Activated CD4-positive, alpha-beta T cell treated with anti-CD3 and anti-CD28 coated beads for 4 hours (primary cell): ENCODE measurements around the gene CDK18.

ENCODE experiments used
- DNase-seq, 2 donors: peaks; one replicate each; pipeline ENCODE4 v3.0.0-alpha.2; 2020

Gene CDK18

DNA sequence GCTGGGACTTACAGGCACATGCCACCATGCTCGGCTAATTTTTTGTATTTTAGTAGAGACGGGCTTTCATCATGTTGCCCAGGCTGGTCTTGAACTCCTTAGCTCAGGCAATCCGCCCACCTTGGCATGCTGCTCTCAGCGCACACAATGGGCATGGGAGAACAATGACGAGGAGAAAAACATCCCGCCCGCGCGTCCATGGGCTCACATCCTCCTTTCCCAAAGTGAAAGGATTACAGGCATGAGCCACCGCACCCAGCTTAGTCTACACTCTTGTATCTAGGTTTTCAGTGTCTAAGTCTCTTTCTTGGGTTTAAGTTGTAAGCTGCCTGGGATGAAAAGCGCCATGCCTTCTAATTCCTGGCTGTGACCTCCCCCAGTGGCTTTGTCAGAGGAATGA lies 37.9 kb downstream of the CDK18 start:
- no peak for DNase-seq

DNA sequence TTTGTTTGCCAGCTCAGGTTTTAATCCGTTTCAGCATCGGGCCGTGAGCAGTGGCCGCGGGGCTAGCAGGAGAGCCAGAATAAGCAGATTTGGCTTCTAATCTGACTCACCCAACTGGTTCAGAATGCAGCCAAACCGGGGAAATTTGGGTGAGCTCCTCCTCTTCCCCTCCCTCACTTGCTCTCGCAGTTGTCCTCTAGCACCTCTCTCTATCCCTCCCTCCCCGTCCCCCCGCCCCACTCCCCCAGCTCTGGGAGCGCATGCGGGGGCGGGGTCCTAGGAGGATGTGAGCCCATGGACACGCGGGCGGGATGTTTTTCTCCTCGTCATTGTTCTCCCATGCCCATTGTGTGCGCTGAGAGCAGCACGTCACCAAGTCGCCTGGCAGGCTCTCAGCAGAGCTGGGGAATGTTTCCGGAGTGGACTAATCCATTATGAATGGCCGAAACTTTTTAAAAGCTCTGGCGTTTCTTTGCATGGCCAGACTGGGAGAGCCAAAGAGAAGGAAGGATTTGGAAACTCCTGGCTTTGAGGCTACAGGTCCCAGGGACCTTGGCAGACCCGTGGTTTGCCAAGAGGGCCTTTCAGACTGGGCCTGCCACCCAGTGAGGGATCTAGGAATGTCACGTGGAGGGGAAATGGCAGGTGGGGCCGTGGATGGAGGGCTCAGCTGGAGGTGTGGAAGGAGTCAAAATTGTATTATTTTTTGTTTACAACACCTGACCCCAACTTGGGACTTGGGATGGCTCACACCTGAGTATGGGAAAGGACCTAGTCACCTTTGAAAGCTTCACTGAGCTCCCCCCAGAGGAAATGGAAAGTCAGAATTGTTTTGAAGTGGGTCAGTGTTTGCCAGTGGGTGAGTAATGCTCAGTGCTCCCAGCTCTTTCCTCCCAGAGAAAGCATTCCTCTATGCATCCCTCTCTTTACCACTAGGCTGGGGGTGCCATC lies 39.2 kb downstream of the CDK18 start:
- DNase-seq: no peak

DNA sequence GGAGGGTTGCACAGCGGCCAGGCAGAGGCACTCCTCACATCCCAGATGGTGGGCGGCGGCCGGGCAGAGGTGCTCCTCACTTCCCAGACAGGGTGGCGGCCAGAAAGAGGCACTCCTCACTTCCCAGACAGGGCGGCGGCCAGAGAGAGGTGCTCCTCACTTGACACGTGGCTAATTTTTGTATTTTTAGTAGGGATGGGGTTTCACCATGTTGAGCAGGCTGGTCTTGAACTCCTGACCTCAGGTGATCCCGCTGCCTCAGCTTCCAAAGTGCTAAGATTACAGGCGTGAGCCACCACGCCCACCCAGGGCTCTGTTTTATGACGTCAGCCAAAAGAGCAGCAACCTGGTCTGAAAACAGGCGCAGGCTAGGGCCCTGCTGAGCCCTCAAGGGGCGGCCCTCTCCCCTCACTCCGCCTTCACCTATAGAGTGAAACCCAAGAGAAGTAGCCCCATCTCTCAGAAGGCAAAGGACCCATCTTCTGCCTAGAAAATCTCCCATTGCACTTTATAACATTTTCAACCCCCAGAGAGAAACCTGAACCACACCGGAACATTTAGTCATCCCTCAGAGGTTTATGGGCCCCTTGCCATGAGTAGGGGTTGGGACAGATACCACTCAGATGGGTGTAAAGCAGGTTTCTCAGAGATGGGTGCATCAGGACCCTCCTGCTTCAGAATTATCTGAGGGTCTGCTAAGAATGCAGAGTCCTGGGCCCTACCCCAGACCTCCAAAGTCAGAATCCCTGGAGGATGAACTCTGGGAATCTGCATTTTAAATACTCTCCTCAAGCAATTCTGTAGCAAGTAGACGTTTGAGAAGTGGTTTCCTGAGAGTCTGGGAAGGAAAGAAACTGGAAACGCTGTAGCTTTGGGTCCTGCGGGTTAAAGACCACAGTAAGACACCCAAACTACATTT lies 40.8 kb downstream of the CDK18 start:
- DNase-seq: no peak

DNA sequence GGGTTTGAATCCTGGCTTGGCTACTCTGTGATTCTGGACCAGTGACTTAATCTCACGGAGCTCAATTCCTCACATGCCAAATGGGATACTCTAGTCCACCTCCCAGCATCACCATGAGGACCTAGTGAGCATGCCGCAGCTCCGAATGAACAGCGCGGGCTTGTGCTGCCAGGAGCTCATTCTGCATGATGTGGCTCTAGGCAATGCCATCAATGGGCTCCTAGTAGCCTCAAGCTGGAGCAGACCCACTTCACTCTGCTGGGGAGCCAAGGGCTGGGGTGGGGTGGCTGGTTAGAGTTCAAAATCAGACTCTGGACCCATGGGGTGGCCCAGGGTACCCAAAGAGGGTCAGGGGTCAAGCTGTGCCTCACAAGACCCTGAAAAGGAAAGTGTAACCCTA lies 41.5 kb downstream of the CDK18 start:
- DNase-seq: no peak

DNA sequence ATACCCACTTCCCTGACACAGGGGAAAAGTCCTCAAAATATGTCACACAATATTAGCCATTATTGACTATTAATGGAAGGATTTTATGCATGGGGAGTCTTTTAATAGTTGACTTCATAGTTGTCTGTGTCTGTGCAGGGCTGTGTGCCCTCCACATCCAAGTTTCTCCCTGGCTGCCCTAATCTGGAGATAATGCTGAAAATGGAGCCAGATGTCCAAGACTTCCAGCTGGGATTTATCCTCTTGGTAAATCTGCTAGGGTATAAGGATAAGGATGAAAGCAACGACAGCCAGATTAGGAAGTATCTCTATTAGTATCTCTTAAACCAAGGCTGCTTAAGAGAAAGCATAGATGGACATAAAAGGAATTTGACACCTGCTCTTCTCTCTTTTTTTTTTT lies 42.1 kb downstream of the CDK18 start:
- DNase-seq: no peak

DNA sequence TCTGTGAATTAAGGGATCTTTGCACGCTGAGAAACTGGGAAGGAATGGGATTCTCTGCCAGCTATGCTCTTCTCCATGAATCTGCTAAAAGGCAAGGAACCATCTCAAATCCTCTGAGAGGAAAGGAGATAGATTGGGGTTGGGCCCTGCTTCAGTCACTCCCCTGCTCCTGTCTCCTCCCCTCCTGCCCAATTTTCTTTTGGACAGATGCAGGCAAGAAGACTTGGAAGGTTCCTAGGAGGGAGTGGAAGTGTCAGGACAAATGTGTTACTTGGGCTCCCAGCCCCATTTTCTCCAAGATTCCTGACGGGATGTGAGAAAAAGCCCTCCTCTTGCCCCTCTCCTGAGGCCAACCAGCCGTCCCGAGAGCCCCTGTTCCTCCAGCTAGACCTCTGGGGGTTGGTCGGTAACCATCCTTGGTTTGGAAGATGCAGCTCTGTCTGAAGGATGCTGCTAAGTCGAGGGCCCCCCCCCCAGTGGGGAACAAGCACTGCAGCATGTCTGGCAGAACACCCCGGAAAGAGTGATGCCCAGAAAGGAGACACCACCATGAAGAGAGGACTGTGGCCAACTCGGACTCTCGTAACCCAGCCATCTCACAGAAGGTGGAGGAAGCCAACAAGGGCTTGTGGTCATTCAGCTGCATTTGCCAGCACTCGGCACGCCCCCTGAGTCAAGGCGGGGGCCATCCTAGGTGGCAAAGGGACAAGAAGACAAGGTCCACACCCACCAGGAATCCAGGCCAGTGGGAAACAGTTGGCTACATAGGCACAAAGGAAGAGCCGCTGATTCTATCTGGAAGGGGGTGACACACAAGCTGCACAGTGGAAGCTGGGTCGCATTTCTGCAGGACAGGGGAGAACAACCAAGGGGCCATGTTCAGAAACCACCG lies 43.7 kb downstream of the CDK18 start:
- DNase-seq: no peak

DNA sequence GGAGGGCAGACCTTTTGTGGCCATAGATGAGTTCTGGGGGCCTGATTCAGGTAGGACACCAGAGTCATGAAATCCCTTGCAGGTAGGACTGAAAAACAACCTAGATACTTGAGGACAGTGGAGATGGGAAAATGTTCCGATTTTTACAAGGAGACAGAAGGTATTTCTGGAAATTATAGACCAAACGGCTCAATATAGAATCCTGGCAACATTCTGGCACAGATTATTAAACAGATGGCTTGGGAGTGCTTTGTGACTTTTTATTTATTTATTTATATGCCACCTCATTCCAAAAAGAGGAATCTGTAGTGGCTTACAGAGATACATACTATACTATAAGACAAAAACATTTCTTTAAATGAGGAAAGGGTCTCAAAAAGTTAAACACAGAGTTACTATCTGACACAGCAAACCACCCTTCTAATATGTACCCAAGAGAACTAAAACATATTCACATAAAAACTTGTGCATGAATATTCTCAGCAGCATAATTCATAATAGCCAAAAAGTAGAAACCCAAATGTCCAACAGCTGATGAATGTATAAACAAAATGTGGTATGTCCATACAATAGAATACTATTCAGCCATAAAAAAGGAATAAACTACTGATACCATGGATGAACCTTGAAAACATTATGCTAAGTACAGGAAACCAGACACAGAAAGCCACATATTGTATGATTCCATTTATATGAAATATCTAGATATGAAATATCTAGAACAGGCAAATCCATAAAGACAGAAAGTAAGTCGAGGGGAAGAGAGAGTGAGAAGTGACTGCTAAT lies 49.8 kb downstream of the CDK18 start:
- DNase-seq: no peak

DNA sequence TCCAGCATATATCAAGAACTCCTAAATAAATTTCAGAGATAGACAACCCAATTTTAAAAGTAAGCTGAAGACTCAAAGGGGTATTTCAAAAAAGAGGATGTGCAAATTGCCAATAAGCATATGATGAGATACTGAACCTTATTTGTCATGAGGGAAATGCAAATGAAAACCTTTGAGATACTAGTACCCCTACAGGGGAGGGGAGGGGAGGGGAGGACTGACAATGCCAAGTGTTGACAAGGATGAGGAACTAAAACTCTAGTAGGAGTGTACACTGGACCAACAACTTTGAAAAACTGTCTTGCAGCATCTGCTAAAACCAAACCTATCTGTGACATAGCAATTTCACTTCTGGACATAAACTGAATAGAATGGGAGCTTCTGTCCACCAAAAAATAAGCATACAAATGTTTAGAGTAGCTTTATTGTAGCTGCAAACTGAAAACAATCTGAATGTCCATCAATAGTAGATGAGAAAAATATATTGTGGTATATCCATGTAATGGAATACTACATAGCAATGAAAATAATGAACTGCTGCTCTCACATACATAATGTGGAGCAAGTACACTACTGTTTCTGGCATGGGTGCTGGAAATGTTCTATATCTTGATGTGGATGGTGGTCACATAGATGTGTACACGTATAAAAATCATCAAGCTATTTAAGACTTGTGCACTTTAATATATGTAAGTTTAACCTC lies 57.2 kb downstream of the CDK18 start:
- no peak for DNase-seq

DNA sequence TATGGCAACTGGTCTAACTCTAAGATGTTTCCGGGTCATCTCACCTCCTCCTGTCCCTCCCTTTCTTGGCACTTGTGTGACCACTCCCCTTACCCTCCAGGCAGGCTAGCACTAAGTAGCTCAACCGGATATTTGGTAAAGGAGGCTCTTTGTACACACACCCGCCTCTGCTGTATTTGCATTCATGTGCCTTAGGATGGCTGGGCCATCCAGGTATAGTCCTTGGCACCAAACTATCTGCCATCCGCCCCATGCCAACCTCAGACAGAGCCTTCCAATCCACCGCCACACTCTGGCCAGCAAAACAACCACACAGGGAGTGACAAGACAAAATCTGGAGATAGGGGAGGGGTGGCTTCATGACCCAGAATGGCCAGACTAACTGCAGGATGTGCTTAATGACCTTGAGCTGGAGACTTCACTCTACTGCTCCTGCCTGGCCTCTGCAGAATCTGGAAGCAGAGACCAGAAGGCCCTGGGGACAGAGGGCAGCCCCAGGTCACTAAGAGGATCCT lies 59.5 kb downstream of the CDK18 start:
- no peak for DNase-seq

DNA sequence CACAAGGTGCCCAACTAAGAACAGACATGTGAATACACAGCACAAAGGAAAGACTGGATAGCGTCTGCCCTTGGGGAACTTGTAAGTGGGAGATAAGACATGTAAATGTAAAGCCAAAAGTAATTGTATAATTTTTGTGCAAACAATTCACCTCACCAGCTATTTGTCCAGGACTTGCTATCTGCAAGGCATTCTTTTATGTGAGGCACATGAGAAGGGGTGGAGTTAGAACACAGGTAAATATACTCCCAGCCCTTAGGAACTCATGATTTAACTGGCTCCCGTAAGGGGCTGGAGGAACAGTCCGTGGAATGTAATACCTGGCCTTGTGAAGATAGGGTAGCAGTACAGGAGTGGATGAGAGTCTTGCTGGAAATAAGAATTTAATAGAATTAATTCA lies 61.3 kb downstream of the CDK18 start:
- DNase-seq: no peak

DNA sequence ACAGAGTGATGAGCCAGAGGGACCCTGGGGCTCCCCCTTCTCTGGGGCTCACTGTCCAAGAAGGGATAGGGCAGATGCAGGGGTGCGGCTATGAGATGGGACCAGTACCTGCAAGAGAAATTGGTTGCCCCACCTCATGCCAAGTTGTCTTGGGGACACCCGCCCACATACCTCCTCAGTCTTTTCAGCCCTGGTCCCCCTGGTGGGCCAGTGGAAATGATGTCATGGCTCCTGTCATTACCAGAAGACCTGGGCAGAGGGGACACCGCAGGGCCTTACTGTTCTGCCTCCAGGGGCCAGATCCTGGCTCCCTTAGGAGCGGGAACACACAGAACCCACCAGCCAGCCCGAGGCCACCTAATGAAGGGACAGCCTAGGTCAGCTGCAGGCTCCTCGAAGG lies 63.2 kb downstream of the CDK18 start:
- no peak for DNase-seq

DNA sequence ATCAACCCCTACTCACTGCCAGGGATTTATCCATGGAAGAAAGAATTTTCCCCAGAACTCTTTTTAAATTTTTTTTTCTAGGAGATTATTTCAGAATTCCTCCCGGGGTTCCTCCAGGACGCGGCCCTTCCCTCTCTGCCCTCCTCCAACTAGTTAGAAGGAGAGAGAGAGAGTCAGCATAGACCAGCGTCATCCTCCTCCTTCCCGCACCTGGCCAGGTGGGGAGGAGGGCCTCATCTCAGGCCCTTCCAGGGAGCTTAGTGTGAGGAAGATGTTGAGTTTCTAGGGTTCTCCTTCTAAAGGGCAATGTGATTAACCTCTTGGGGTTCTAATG lies 63.6 kb downstream of the CDK18 start:
- no peak for DNase-seq

DNA sequence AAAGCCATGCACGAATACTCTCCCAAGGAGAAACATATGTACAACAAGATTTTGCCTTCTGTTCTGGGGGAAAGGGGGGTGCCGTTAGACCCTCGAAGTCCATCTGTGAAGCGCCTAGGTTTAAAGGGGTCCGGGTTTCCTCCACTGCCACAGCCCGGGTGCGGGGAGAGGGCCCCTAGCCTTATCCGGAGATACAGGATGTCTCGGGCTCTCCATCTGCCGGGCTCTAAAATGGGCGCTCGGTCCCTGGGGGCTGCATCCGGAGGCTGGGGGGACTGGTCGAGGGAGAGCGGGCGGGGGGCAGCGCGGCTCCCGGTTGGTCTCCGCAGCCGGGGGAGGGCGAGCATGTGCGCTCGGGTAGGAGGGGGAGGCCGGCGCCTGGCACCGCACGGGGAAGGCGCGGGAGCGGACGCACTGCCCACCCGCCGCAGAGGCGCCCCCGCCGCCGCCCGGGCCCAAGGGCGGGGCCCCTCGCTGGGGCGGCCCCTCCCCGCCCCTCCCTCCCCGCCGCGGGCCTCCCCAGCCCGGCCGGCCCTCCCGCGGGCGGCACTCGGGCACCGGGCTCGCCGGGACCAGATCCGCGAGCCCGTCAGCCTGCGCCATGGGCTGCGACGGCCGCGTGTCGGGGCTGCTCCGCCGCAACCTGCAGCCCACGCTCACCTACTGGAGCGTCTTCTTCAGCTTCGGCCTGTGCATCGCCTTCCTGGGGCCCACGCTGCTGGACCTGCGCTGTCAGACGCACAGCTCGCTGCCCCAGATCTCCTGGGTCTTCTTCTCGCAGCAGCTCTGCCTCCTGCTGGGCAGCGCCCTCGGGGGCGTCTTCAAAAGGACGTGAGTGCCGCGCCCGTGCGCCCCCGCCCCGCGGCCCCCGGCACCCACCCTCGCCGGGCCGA lies 64.2 kb downstream of the CDK18 start:
- DNase-seq: no peak

DNA sequence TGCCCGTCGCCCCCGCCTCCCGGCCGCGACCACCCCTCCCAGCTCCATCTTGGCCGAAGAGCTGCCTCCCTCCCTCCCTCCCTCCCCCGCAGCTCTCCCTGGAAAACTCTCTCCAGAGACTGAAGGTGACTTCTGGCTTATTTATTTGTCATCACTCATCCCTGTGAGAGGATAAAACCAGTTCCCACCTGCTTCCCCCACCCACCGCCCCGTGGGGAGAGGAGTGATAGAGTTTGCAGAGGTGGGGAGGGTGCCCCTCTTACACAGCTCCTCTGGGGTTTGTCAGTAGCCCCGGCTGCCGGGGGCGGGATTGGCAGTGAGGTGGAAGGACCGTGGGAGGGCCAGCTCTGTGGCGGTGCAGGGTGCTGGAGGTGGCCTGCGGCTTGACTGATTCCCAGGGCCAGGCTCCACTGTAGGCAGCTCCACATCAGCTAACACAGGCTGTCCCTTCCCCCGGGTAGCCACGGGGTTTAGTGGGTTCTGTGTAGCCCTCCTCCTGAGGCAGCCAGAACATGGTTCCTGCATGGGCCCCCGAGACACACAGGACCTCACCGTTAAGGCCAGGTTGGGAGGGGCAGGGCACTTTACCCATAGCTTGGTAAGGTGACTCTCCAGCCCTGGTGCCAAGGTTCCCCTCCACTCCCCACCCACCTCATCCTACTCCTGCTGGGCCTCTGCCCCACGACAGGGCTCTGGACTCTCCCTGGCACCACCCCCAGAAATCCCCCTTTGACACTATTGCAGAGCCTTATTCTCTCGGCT lies 65.1 kb downstream of the CDK18 start:
- DNase-seq: no peak

DNA sequence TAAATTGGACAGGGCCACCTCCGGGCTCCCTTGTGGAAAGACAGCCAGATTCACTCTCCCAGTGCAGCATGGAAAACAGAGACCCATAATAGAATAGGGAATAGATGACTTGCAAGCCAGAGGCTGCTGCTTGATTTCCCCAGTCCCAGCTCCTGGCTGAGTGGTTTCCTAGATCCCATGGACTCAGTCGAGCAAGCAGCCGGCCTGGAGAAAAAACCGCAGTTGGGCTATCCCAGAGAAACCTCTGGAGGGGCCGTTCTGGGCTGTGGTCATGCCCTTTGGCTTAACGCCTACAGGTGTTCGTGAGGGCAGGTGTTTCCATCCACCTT lies 65.7 kb downstream of the CDK18 start:
- no peak for DNase-seq

DNA sequence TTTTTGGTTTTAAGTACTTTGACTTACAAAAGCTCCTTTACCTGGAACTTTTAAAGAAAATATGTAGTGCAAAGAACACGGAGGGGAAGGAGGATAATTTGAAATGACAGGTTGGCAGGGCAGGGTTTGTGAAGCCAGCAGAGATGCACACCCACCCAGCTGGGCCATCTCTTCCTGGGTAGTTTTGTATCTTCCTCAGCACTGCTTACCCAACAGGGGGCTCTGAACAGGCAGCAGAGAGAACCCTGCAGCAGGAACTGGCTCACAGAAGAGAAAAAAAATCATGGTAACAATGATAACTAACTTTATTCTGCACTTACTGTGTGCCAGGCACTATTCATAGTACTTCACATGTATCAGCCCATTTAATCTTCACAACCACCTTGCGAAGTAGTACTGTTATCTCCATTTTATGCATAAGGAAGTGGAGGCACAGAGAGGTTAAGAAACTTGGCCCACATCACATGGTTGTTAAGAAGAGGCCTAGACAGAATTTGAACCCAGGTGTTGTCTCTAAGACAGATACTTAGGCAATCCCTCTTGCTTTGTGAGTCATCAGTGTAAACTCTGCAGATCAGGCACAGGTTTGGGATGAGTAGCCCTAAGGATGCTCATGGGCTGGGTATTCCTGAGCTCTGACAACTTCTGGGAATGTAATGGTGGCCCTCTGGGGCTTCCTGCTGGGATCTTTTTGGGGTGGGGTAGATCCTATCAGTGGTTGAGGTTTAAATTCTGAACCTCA lies 66.5 kb downstream of the CDK18 start:
- no peak for DNase-seq

DNA sequence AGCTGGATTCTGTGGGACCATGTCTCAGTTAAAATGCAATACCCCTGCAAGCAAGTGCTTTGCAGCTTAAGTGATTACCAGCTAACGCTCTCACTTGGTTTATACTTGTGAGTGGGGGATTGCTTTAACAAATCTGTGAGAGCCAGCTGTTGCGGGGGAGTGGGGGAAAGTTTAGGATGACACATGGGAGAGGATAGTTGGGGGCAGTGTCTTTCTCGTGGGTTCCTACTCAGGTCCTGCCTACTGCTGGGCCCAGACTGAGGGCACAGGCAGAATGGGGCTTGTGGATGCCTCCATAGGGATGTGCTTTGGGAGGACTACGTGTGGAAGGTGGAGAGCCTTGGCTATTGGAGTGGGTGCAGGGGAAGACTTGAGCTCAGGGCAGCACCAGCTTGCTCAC lies 67.3 kb downstream of the CDK18 start:
- DNase-seq: no peak

DNA sequence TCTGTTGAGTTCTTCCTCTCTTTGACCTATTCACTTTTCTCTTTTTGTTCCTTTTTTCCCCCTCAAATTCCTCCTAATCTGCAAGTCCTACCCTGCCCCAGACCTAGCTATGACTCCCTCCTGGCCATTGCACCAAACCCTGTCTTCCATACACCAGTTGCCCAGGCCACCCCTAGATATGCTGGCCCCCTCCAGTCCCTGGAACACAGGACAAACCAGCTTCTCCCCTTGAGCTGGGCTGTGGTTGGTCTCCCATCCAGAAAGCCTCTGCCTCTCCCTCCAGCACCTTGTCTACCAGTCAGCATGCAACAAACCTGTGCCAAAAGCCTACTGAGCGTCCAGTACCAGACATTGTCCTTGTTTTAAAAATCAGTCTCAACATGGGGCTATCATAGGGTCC lies 68.0 kb downstream of the CDK18 start:
- DNase-seq: no peak
